WTC11 (cell line): ENCODE data around the gene MYBL2. TPM values are rescaled to one million over a fixed set of nuclear protein-coding genes. Genes with fewer than 3 reads are reported as not detected.
"Not testable (repeated sequence)": the region's sequence is repeated elsewhere in the genome, so short reads cannot be mapped to it uniquely, and the experiment has no call there.

Source experiments
- ATAC-seq: fragments of 200-7000 bp; cut with Tn5 transposase; 2 replicates; pipeline ENCODE4 v1.10.0; 2021; ENCODE audit warnings: mild to moderate bottlenecking, moderate library complexity
- CTCF ChIA-PET: fragments of 300-600 bp; sonication (Branson Sonifier 250); formaldehyde crosslinking; loops from one replicate; lab custom pipeline; 2021; ENCODE audit warnings: antibody characterized with exemption; lab: Charles Lee
- POLR2A ChIA-PET: fragments of 350-600 bp; sonication (Branson Sonifier 250); formaldehyde crosslinking; loops from one replicate; lab custom pipeline; 2021; ENCODE audit warnings: antibody characterized with exemption; lab: Charles Lee
- DNase-seq: peaks from one replicate; pipeline ENCODE4 v3.0.0; 2021; ENCODE audit warnings: low spot score
- H3K27ac Mint-ChIP-seq: 2 replicates; pipeline ENCODE4 v1.8.0; 2021; ENCODE audit warnings: mixed read lengths
- H3K27me3 Mint-ChIP-seq: 2 replicates; pipeline ENCODE4 v1.8.0; 2021; ENCODE audit warnings: low read depth, mild to moderate bottlenecking, moderate library complexity, mixed read lengths
- H3K36me3 Mint-ChIP-seq: 2 replicates; pipeline ENCODE4 v1.8.0; 2021; ENCODE audit warnings: mixed read lengths
- H3K4me1 Mint-ChIP-seq: 2 replicates; pipeline ENCODE4 v1.8.0; 2022; ENCODE audit warnings: mixed read lengths
- H3K4me3 Mint-ChIP-seq: 2 replicates; pipeline ENCODE4 v1.8.0; 2021; ENCODE audit warnings: mild to moderate bottlenecking, moderate library complexity, mixed read lengths
- H3K9me3 Mint-ChIP-seq: 2 replicates; pipeline ENCODE4 v1.8.0; 2021; ENCODE audit warnings: mixed read lengths
- AFF4 ChIP-seq: sonication (generic); formaldehyde crosslinking; IDR thresholded peaks from 2 replicates; pipeline ENCODE4 v1.8.1; 2023; ENCODE audit warnings: mild to moderate bottlenecking, missing genetic modification reagents, borderline replicate concordance
- ARID4B ChIP-seq: sonication (generic); formaldehyde crosslinking; IDR thresholded peaks from 2 replicates; pipeline ENCODE4 v1.8.0; 2023; ENCODE audit warnings: missing genetic modification reagents, mild to moderate bottlenecking, borderline replicate concordance
- CDX4 ChIP-seq: fragments of 250-450 bp; sonication (Bioruptor Pico); IDR thresholded peaks from 2 replicates; pipeline ENCODE4 v1.9.0; 2021; ENCODE audit warnings: moderate library complexity, mild to moderate bottlenecking, inconsistent platforms, borderline replicate concordance
- CTCF ChIP-seq: fragments of 200-600 bp; IDR thresholded peaks from 2 replicates; pipeline ENCODE4 v1.8.0; 2022; ENCODE audit warnings: antibody characterized with exemption
- E2F5 ChIP-seq: sonication (generic); formaldehyde crosslinking; IDR thresholded peaks from 2 replicates; pipeline ENCODE4 v1.8.1; 2022; ENCODE audit warnings: mild to moderate bottlenecking, moderate library complexity, missing genetic modification reagents
- GTF2I ChIP-seq: fragments of 250-450 bp; sonication (Bioruptor Pico); conservative IDR thresholded peaks from 2 replicates; pipeline ENCODE4 v1.4.0; 2021; ENCODE audit warnings: mild to moderate bottlenecking
- IRF2 ChIP-seq: sonication (generic); formaldehyde crosslinking; IDR thresholded peaks from 2 replicates; pipeline ENCODE4 v1.8.0; 2022; ENCODE audit warnings: low read depth, missing genetic modification reagents, borderline replicate concordance
- RORB ChIP-seq: fragments of 250-450 bp; sonication (Bioruptor Pico); IDR thresholded peaks from 2 replicates; pipeline ENCODE4 v1.9.0; 2021; ENCODE audit warnings: mild to moderate bottlenecking
- SMAD3 ChIP-seq: sonication (generic); formaldehyde crosslinking; IDR thresholded peaks from 2 replicates; pipeline ENCODE4 v1.8.0; 2022; ENCODE audit warnings: missing genetic modification reagents, mild to moderate bottlenecking, borderline replicate concordance
- SOX15 ChIP-seq: fragments of 250-450 bp; sonication (Bioruptor Pico); IDR thresholded peaks from 2 replicates; pipeline ENCODE4 v1.9.0; 2021; ENCODE audit warnings: mild to moderate bottlenecking
- STAT6 ChIP-seq: sonication (generic); formaldehyde crosslinking; conservative IDR thresholded peaks from 2 replicates; pipeline ENCODE4 v1.8.1; 2023; ENCODE audit warnings: mild to moderate bottlenecking, low read depth, missing genetic modification reagents, moderate library complexity
- ZBTB21 ChIP-seq: sonication (generic); formaldehyde crosslinking; IDR thresholded peaks from 2 replicates; pipeline ENCODE4 v1.8.1; 2023; ENCODE audit warnings: mild to moderate bottlenecking, missing genetic modification reagents, borderline replicate concordance
- ZNF532 ChIP-seq: fragments of 250-450 bp; sonication (Bioruptor Pico); IDR thresholded peaks from 2 replicates; pipeline ENCODE4 v1.9.0; 2021; ENCODE audit warnings: mild to moderate bottlenecking, borderline replicate concordance
- total RNA-seq: library from RNA; stranded (reverse); gene quantifications from 3 replicates; pipeline ENCODE4 v1.2.3, GENCODE V29; 2021

The MYBL2 gene
- total RNA-seq, 1 experiment from 2014 or later = 166 TPM

GRCh38 chr20:43653966-43654365, 12.9 kb upstream of the MYBL2 start (continued):
- TF ChIP-seq E2F5 (CRISPR knock-in tag) = no peak

- H3K27ac Mint-ChIP-seq, H3K36me3 Mint-ChIP-seq, H3K9me3 Mint-ChIP-seq, H3K4me1 Mint-ChIP-seq, POLR2A ChIA-PET, DNase-seq, ATAC-seq, H3K4me3 Mint-ChIP-seq, H3K27me3 Mint-ChIP-seq, CTCF ChIA-PET: not testable (repeated sequence)
Measured at GRCh38 chr20:43655176-43655575, 11.7 kb upstream of the MYBL2 start.

- ChIA-PET CTCF (no interaction called here), POLR2A (no interaction called here)
- no peak for ATAC-seq
- DNase-seq = no peak
- H3K27me3 Mint-ChIP-seq = no peaks in the 10 kb centered on the region
- peaks cover 7% of the 10 kb centered on the region; the same call in 1 of the 2 replicates for H3K4me1 Mint-ChIP-seq
- peak overlapping the region; percentile 93 for H3K4me3 Mint-ChIP-seq
- no peaks in the 10 kb centered on the region for H3K9me3 Mint-ChIP-seq
- H3K27ac Mint-ChIP-seq = peak overlapping the region; percentile 45; the same call in 1 of the 2 replicates
- H3K36me3 Mint-ChIP-seq = no peaks in the 10 kb centered on the region
- no peak for TF ChIP-seq RORB (CRISPR knock-in tag)
- TF ChIP-seq CTCF = no peak
- no peak for TF ChIP-seq CDX4 (CRISPR knock-in tag)
- TF ChIP-seq IRF2 (CRISPR knock-in tag) = no peak
- no peak for TF ChIP-seq ARID4B (CRISPR knock-in tag)
- TF ChIP-seq SOX15 (CRISPR knock-in tag) = no peak
- TF ChIP-seq STAT6 (CRISPR knock-in tag) = no peak
- TF ChIP-seq AFF4 = no peak
- TF ChIP-seq ZNF532 (CRISPR knock-in tag) = no peak
- TF ChIP-seq SMAD3 (CRISPR knock-in tag) = no peak
- TF ChIP-seq ZBTB21 (CRISPR knock-in tag) = no peak
- TF ChIP-seq GTF2I = no peak
Measured at GRCh38 chr20:43655937-43656336, 11.0 kb upstream of the MYBL2 start.
